Measurements from ENCODE around the gene ME3. TPM values are rescaled to one million over a fixed set of nuclear protein-coding genes. Genes with fewer than 3 reads are reported as not detected.

The ME3 gene
- total and polyA plus RNA-seq, 4 donors = 1.4 to 7.2 (median 2.3) TPM

- DNase-seq (ENCODE audit: low spot score) = no peak
- Histone ChIP-seq H3K9me3 (ENCODE audit: control insufficient read depth in 4 of 4, low read length in 3 of 4) (no peaks in the 10 kb centered on the region), H3K36me3 (ENCODE audit: control insufficient read depth in 4 of 4, insufficient read depth in 3 of 4, low read depth in 1 of 4, low read length in 3 of 4) (no peaks in the 10 kb centered on the region), H3K9ac (ENCODE audit: low read depth in 1 of 2, low read length in 2 of 2) (no peak overlapping the region), H3K27ac (ENCODE audit: low read depth in 1 of 2, low read length in 2 of 2) (no peak overlapping the region), H3K27me3 (ENCODE audit: control insufficient read depth in 4 of 4, insufficient read depth in 4 of 4, low read length in 3 of 4) (no peaks in the 10 kb centered on the region), H3K4me3 (ENCODE audit: low read depth in 1 of 3, low read length in 3 of 3) (no peak overlapping the region), H3K4me1 (ENCODE audit: control insufficient read depth in 4 of 4, insufficient read depth in 4 of 4, low read length in 3 of 4) (no peaks in the 10 kb centered on the region)
- no peak for TF ChIP-seq JUND (IDR thresholded peaks at IDR 0.05)
- TF ChIP-seq REST (IDR thresholded peaks at IDR 0.05) = no peak
- no peak for TF ChIP-seq RAD21 (IDR thresholded peaks at IDR 0.05)
- TF ChIP-seq GABPA (IDR thresholded peaks at IDR 0.05 in 1 of 2, conservative IDR thresholded peaks at IDR 0.05 in 1 of 2) = no peak
- no peak for TF ChIP-seq ZBTB33 (IDR thresholded peaks at IDR 0.05)
- TF ChIP-seq CTCF (IDR thresholded peaks at IDR 0.05; ENCODE audit: low read depth, low read length, missing input control) = no peak
- no peak for TF ChIP-seq RXRA (IDR thresholded peaks at IDR 0.05)
- TF ChIP-seq TAF1 (conservative IDR thresholded peaks at IDR 0.05) = no peak
- TF ChIP-seq YY1 (IDR thresholded peaks at IDR 0.05) = no peak
- no peak for TF ChIP-seq HNF4G (IDR thresholded peaks at IDR 0.05)
- no peak for TF ChIP-seq FOXA2 (IDR thresholded peaks at IDR 0.05)
- TF ChIP-seq ATF3 (IDR thresholded peaks at IDR 0.05) = no peak
- TF ChIP-seq FOXA1 (IDR thresholded peaks at IDR 0.05) = no peak
- TF ChIP-seq MAX (IDR thresholded peaks at IDR 0.05) = no peak
- WGBS = 96% methylated on average over 7 of the region's 7 CpGs
These were observed 184.7 kb downstream of the ME3 start for GRCh38 chr11:86487671-86488070.

- TF ChIP-seq YY1 (IDR thresholded peaks at IDR 0.05) (no peak), GABPA (IDR thresholded peaks at IDR 0.05 in 1 of 2, conservative IDR thresholded peaks at IDR 0.05 in 1 of 2) (no peak)
- no peak for DNase-seq (ENCODE audit: low spot score)
- Histone ChIP-seq H3K27me3 (ENCODE audit: control insufficient read depth in 4 of 4, insufficient read depth in 4 of 4, low read length in 3 of 4) (no peaks in the 10 kb centered on the region), H3K9me3 (ENCODE audit: control insufficient read depth in 4 of 4, low read length in 3 of 4) (no peaks in the 10 kb centered on the region), H3K4me3 (ENCODE audit: low read depth in 1 of 3, low read length in 3 of 3) (no peak overlapping the region), H3K9ac (ENCODE audit: low read depth in 1 of 2, low read length in 2 of 2) (no peak overlapping the region), H3K36me3 (ENCODE audit: control insufficient read depth in 4 of 4, insufficient read depth in 3 of 4, low read depth in 1 of 4, low read length in 3 of 4) (no peaks in the 10 kb centered on the region), H3K4me1 (ENCODE audit: control insufficient read depth in 4 of 4, insufficient read depth in 4 of 4, low read length in 3 of 4) (no peaks in the 10 kb centered on the region), H3K27ac (ENCODE audit: low read depth in 1 of 2, low read length in 2 of 2) (no peak overlapping the region)
- 73% methylated on average over 5 of the region's 5 CpGs for WGBS
These were observed 186.0 kb downstream of the ME3 start for GRCh38 chr11:86486261-86487030.

All from liver (tissue), 9 donors.